ENCODE data around the gene FAM234B.

Gene FAM234B

DNA sequence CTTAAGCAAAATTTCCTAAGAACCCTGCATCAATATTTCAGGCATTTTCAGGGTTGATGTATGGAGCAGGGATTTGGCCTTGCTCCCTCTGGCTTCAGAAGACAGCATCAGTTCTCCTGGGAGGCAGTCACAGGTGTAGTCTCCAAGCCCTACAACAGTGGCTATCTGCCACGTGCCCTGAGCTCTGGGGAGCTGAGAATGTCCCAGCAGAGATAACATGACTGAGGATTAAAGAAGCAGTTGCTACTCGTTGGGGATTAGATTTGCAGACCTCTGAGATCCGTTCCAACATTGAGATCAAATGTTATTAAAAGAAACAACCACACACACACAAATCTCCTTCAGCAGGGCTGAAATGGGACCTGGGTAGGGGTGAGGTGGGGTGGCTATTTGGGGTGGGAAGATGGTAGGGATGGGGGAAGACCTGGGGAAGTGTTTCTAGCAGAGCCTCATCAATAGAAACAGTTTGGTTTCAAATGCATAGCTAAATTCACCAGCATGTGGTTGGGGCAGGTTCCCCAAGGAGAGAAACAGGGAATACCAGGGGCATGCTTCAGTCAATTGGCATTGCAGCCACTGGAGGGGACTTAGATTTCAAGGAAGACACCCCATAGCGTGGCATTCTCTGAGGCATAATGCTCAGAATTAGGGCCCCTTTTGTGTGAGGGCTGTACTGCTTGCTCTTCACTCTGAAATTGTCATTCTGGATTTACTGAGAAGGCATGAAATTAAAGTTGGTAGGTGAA is 15.2 kb upstream of the FAM234B start:
- H4K20me1 ChIP-seq (ENCODE audit: low read depth, low read length), result no peaks in the 10 kb centered on the region
- H3K79me2 ChIP-seq (ENCODE audit: insufficient read depth, low read length), result no peaks in the 10 kb centered on the region
- H3F3A ChIP-seq (ENCODE audit: insufficient read depth), result no peaks in the 10 kb centered on the region
- H3K4me3 ChIP-seq (ENCODE audit: insufficient read depth, low read length, poor library complexity, severe bottlenecking), result no peak overlapping the region
- H3K27me3 ChIP-seq (ENCODE audit: low read length), result no peaks in the 10 kb centered on the region
- no peaks in the 10 kb centered on the region for H3K36me3 ChIP-seq (ENCODE audit: low read length)
- no peak overlapping the region for H3K9ac ChIP-seq (ENCODE audit: low read length)
- no peaks in the 10 kb centered on the region for H3K9me2 ChIP-seq (replicated peaks; ENCODE audit: insufficient read depth, low read length)
- no peaks in the 10 kb centered on the region for H3K9me3 ChIP-seq (ENCODE audit: insufficient read depth, low read length)
- no peak for TF ChIP-seq EZH2phosphoT487 (conservative IDR thresholded peaks at IDR 0.05; ENCODE audit: low read length)
- TF ChIP-seq, protein P1, sequence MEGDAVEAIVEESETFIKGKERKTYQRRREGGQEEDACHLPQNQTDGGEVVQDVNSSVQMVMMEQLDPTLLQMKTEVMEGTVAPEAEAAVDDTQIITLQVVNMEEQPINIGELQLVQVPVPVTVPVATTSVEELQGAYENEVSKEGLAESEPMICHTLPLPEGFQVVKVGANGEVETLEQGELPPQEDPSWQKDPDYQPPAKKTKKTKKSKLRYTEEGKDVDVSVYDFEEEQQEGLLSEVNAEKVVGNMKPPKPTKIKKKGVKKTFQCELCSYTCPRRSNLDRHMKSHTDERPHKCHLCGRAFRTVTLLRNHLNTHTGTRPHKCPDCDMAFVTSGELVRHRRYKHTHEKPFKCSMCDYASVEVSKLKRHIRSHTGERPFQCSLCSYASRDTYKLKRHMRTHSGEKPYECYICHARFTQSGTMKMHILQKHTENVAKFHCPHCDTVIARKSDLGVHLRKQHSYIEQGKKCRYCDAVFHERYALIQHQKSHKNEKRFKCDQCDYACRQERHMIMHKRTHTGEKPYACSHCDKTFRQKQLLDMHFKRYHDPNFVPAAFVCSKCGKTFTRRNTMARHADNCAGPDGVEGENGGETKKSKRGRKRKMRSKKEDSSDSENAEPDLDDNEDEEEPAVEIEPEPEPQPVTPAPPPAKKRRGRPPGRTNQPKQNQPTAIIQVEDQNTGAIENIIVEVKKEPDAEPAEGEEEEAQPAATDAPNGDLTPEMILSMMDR (IDR thresholded peaks at IDR 0.05; ENCODE audit: insufficient read depth, low read length, poor library complexity, severe bottlenecking), result no peak
- H3K27ac ChIP-seq (ENCODE audit: low read depth, low read length), result no peak overlapping the region
- no peak overlapping the region for H3K4me2 ChIP-seq (ENCODE audit: low read depth, low read length, poor library complexity, severe bottlenecking)
- H2AFZ ChIP-seq (ENCODE audit: low read depth, low read length, severe bottlenecking), result no peak overlapping the region

DNA sequence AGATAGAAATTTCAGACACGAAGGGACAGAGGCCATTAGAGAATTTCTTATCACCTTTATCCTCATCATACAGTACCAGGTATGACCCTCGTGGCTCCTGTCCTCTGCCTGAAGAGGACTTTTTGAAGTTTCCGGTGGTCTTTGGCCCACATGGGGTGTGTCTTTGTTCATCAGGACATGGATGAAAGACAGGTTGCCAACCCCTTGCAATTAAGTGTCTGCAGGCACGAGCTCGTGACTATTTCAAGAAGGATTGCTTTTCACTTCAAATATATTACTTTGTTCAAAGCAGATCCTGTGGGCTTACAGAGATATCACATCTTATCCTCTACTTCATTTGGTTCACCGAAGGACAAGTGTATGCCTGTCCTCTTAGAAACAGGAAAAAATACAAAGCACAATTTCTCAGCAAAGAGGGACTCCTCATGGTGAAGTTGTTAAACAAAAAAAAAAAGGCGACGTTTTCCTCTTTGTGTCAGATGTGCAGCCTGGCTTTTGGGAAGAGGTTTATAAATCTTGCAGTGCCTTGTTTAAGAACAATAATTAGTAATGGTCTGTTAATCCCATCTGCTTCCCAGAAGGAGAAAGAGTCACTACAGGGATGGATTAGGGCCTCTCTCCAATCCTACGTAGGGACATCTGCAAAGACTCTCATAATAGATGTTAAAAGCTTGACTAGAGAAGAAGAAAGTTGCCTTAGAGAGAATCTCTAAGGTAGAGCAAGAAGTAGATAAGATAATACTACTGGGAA is 13.5 kb upstream of the FAM234B start:
- Histone ChIP-seq H3K36me3 (ENCODE audit: low read length) (no peaks in the 10 kb centered on the region), H3K9me3 (ENCODE audit: insufficient read depth, low read length) (no peaks in the 10 kb centered on the region), H2AFZ (ENCODE audit: low read depth, low read length, severe bottlenecking) (no peak overlapping the region), H3K4me2 (ENCODE audit: low read depth, low read length, poor library complexity, severe bottlenecking) (no peak overlapping the region), H3F3A (ENCODE audit: insufficient read depth) (no peaks in the 10 kb centered on the region), H3K27me3 (ENCODE audit: low read length) (no peaks in the 10 kb centered on the region), H3K79me2 (ENCODE audit: insufficient read depth, low read length) (no peaks in the 10 kb centered on the region), H4K20me1 (ENCODE audit: low read depth, low read length) (no peaks in the 10 kb centered on the region), H3K9me2 (replicated peaks; ENCODE audit: insufficient read depth, low read length) (no peaks in the 10 kb centered on the region), H3K9ac (ENCODE audit: low read length) (no peak overlapping the region), H3K4me3 (ENCODE audit: insufficient read depth, low read length, poor library complexity, severe bottlenecking) (no peak overlapping the region), H3K27ac (ENCODE audit: low read depth, low read length) (no peak overlapping the region)
- TF ChIP-seq, protein P1 (IDR thresholded peaks at IDR 0.05; ENCODE audit: insufficient read depth, low read length, poor library complexity, severe bottlenecking), result no peak
- no peak for TF ChIP-seq EZH2phosphoT487 (conservative IDR thresholded peaks at IDR 0.05; ENCODE audit: low read length)

DNA sequence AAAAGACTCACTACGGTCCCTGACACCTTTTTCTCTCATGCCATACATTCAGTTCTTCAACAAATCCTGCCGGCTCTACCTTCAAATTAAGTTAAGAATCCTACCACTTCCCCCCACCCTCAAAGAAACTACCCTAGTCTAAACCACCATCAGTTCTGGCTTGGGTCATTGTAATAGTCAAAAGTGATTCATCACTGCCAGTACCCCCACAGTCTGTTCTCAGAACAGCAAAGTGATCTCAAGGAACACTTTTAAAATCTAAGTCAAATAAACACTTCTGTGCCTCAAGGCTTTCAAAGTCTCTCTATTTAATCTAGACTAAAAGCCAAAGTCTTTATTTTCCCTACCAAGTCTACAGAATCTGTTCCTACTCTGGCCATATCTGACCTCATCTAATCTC is 12.0 kb upstream of the FAM234B start:
- Histone ChIP-seq H2AFZ (ENCODE audit: low read depth, low read length, severe bottlenecking) (no peak overlapping the region), H3K9ac (ENCODE audit: low read length) (no peak overlapping the region), H3K4me2 (ENCODE audit: low read depth, low read length, poor library complexity, severe bottlenecking) (no peak overlapping the region), H4K20me1 (ENCODE audit: low read depth, low read length) (no peaks in the 10 kb centered on the region), H3K27me3 (ENCODE audit: low read length) (no peaks in the 10 kb centered on the region), H3K9me2 (replicated peaks; ENCODE audit: insufficient read depth, low read length) (no peaks in the 10 kb centered on the region), H3F3A (ENCODE audit: insufficient read depth) (no peaks in the 10 kb centered on the region), H3K79me2 (ENCODE audit: insufficient read depth, low read length) (no peaks in the 10 kb centered on the region), H3K36me3 (ENCODE audit: low read length) (no peaks in the 10 kb centered on the region), H3K4me3 (ENCODE audit: insufficient read depth, low read length, poor library complexity, severe bottlenecking) (no peak overlapping the region), H3K27ac (ENCODE audit: low read depth, low read length) (no peak overlapping the region), H3K9me3 (ENCODE audit: insufficient read depth, low read length) (no peaks in the 10 kb centered on the region)
- TF ChIP-seq, protein P1 (IDR thresholded peaks at IDR 0.05; ENCODE audit: insufficient read depth, low read length, poor library complexity, severe bottlenecking), result no peak
- TF ChIP-seq EZH2phosphoT487 (conservative IDR thresholded peaks at IDR 0.05; ENCODE audit: low read length), result no peak

Data from SU-DHL-6 (cell line).